NCI-H345 (cell line): ENCODE measurements around the gene COL19A1.

Source experiments
- DNase-seq: peaks from one replicate; lab custom pipeline; 2025; lab: John Stamatoyannopoulos, UW

COL19A1 gene

GRCh38 chr6:70221715-70222438 is 355.5 kb downstream of the COL19A1 start:
- peak; percentile 62 for DNase-seq

GRCh38 chr6:70222439-70222749 is 356.0 kb downstream of the COL19A1 start:
- no peak for DNase-seq

GRCh38 chr6:70225055-70225454 is 358.7 kb downstream of the COL19A1 start:
- no peak for DNase-seq

- DNase-seq: no peak
Observed at GRCh38 chr6:70231311-70231710, 365.0 kb downstream of the COL19A1 start.

GRCh38 chr6:70234561-70235236 is 368.3 kb downstream of the COL19A1 start:
- DNase-seq: no peak

- no peak for DNase-seq
Observed at GRCh38 chr6:70236343-70236742, 370.0 kb downstream of the COL19A1 start.

GRCh38 chr6:70241031-70241430 is 374.7 kb downstream of the COL19A1 start:
- DNase-seq: peak; percentile 73

GRCh38 chr6:70241991-70242420 is 375.6 kb downstream of the COL19A1 start:
- peak; percentile 18 for DNase-seq

- DNase-seq: no peak
Observed at GRCh38 chr6:70246118-70246517, 379.8 kb downstream of the COL19A1 start.

GRCh38 chr6:70252604-70253003 is 386.2 kb downstream of the COL19A1 start:
- no peak for DNase-seq

- DNase-seq: no peak
Observed at GRCh38 chr6:70253923-70254322, 387.6 kb downstream of the COL19A1 start.

GRCh38 chr6:70254784-70255183 is 388.4 kb downstream of the COL19A1 start:
- DNase-seq: no peak

GRCh38 chr6:70257768-70258273 is 391.5 kb downstream of the COL19A1 start:
- no peak for DNase-seq

- DNase-seq: no peak
Observed at GRCh38 chr6:70258483-70258882, 392.1 kb downstream of the COL19A1 start.
